Stomach (tissue), 4 donors: ENCODE data around the gene SPACA7.

Experiments
- EP300 ChIP-seq: sonication (generic); formaldehyde crosslinking; IDR thresholded peaks from one replicate; pipeline ENCODE4 v1.6.1; 2017; ENCODE audit warnings: antibody characterized with exemption
- TF ChIP-seq, protein P1 (sequence below), 7 experiments: fragments of 450-650 bp in 4 of 7; fragments of 200-600 bp in 3 of 7; sonication (generic) in 3 of 7; IDR thresholded peaks; one replicate each; pipeline ENCODE4 v1.5.1; 2016 to 2019; ENCODE audit warnings: antibody characterized with exemption in 7 of 7, control low read depth in 2 of 7, mild to moderate bottlenecking in 1 of 7

DNA sequence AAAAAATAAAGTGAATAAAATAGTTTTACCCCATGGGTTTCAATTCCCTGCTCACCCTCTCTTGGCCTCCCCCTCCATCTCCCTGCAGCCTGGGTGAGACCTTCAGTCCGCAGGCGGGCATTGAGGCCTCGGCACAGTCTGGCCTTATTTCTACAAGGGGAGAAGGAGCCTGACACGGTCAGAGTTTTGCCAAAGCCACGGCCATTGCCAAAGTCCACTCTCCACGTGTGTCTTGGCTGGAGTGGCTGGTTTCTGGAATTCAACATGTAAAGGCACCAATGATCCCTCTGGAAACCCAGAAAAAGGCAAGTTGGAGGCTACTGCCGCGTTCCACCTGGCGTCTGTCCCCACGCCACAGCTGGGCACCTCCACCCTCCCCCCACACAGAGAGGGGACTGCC lies 43.4 kb upstream of the SPACA7 start:
- TF ChIP-seq, protein P1, sequence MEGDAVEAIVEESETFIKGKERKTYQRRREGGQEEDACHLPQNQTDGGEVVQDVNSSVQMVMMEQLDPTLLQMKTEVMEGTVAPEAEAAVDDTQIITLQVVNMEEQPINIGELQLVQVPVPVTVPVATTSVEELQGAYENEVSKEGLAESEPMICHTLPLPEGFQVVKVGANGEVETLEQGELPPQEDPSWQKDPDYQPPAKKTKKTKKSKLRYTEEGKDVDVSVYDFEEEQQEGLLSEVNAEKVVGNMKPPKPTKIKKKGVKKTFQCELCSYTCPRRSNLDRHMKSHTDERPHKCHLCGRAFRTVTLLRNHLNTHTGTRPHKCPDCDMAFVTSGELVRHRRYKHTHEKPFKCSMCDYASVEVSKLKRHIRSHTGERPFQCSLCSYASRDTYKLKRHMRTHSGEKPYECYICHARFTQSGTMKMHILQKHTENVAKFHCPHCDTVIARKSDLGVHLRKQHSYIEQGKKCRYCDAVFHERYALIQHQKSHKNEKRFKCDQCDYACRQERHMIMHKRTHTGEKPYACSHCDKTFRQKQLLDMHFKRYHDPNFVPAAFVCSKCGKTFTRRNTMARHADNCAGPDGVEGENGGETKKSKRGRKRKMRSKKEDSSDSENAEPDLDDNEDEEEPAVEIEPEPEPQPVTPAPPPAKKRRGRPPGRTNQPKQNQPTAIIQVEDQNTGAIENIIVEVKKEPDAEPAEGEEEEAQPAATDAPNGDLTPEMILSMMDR (IDR thresholded peaks at IDR 0.05), result no peak
- no peak for TF ChIP-seq EP300
